Breast epithelium (tissue), 4 donors: ENCODE measurements around the gene PRDM16. TPM values are rescaled to one million over a fixed set of nuclear protein-coding genes. Genes with fewer than 3 reads are reported as not detected.

ENCODE experiments used
- DNase-seq, 2 donors: peaks; one replicate each; pipeline ENCODE4 v3.0.0-alpha.2; 2019; ENCODE audit warnings: low spot score in 2 of 2
- H3K27ac ChIP-seq, 2 donors: fragments of 200-600 bp; sonication (generic) in 1 of 2; one replicate each; pipeline ENCODE4 v1.5.1; 2016 to 2019; ENCODE audit warnings: mild to moderate bottlenecking in 1 of 2
- H3K27me3 ChIP-seq, 2 donors: fragments of 200-600 bp; sonication (generic) in 1 of 2; one replicate each; pipeline versions ENCODE4 v1.5.1 to v1.6.0; 2017 to 2019; ENCODE audit warnings: control low read depth in 1 of 2, mild to moderate bottlenecking in 1 of 2
- H3K36me3 ChIP-seq: fragments of 200-600 bp; one replicate; pipeline ENCODE4 v1.5.1; 2019
- H3K4me1 ChIP-seq, 2 donors: fragments of 200-600 bp; sonication (generic); one replicate each; pipeline ENCODE4 v1.5.1; 2016 to 2019; ENCODE audit warnings: control low read depth in 1 of 2
- H3K4me3 ChIP-seq, 3 donors: fragments of 200-600 bp; sonication (generic); 1 replicate in 2 of 3; 2 replicates in 1 of 3; pipeline ENCODE4 v1.5.1; 2016 to 2019; ENCODE audit warnings: mild to moderate bottlenecking in 3 of 3, moderate library complexity in 2 of 3
- H3K9me3 ChIP-seq, 2 donors: fragments of 200-600 bp; sonication (generic) in 1 of 2; one replicate each; pipeline ENCODE4 v1.5.1; 2016 to 2019; ENCODE audit warnings: control low read depth in 1 of 2
- POLR2A ChIP-seq: fragments of 450-650 bp; IDR thresholded peaks from one replicate; pipeline ENCODE4 v1.6.1; 2016; ENCODE audit warnings: antibody characterized with exemption, mild to moderate bottlenecking, moderate library complexity
- POLR2AphosphoS5 ChIP-seq, 3 donors: sonication (generic); formaldehyde crosslinking; IDR thresholded peaks; one replicate each; pipeline ENCODE4 v1.6.1; 2017; ENCODE audit warnings: antibody characterized with exemption in 3 of 3
- intact Hi-C: fragments of 100-400 bp; cut with DNase I; formaldehyde crosslinking; loops from one replicate; pipeline ENCODE4 v1.15.1; 2023; ENCODE audit warnings: low total_unique reads
- total RNA-seq, 3 donors: library from RNA; depleted of rRNA; stranded (reverse); fragments of >200 nt; gene quantifications; one replicate each; pipeline ENCODE4 v1.1.0, GENCODE V29; 2016
- TF ChIP-seq, protein P1 (sequence below), 3 donors: fragments of 450-650 bp; IDR thresholded peaks; one replicate each; pipeline ENCODE4 v1.5.1; 2016 to 2017; ENCODE audit warnings: antibody characterized with exemption in 3 of 3, mild to moderate bottlenecking in 3 of 3, moderate library complexity in 3 of 3

PRDM16 gene
- total RNA-seq, 3 donors from 2014 or later = 0.48 to 3.8 (median 3.6) TPM

DNA sequence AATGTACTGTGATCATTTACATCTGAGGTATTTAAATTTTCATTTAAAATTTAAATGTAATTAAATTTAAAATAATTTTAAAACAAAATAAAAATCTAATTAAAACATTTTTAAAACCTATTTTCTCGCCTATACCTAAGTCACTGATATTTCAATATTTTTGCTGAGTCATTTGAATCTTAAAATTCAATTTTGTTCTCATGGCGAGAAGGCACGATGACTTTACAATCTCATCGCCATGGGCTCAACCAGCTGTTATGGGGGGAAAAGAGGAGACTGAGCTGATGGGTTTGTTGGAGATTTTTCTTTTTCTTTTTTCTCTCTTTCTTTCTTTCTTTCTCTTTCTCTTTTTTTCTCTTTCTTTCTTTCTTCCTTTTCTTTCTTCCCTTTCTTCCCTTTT is 89.3 kb downstream of the PRDM16 start:
- TF ChIP-seq POLR2A (no peak), POLR2AphosphoS5 (IDR thresholded peaks at IDR 0.05) (no peak)
- TF ChIP-seq, protein P1, sequence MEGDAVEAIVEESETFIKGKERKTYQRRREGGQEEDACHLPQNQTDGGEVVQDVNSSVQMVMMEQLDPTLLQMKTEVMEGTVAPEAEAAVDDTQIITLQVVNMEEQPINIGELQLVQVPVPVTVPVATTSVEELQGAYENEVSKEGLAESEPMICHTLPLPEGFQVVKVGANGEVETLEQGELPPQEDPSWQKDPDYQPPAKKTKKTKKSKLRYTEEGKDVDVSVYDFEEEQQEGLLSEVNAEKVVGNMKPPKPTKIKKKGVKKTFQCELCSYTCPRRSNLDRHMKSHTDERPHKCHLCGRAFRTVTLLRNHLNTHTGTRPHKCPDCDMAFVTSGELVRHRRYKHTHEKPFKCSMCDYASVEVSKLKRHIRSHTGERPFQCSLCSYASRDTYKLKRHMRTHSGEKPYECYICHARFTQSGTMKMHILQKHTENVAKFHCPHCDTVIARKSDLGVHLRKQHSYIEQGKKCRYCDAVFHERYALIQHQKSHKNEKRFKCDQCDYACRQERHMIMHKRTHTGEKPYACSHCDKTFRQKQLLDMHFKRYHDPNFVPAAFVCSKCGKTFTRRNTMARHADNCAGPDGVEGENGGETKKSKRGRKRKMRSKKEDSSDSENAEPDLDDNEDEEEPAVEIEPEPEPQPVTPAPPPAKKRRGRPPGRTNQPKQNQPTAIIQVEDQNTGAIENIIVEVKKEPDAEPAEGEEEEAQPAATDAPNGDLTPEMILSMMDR (IDR thresholded peaks at IDR 0.05) = no peak
- Histone ChIP-seq H3K4me3 (no peak overlapping the region), H3K36me3 (no peaks in the 10 kb centered on the region), H3K9me3 (no peaks in the 10 kb centered on the region), H3K27ac (no peak overlapping the region), H3K27me3 (peaks cover 0 to 59% of the 10 kb centered on the region in 2 donors), H3K4me1 (no peaks in the 10 kb centered on the region)
- DNase-seq = no peak
- intact Hi-C loops = no loop called here

DNA sequence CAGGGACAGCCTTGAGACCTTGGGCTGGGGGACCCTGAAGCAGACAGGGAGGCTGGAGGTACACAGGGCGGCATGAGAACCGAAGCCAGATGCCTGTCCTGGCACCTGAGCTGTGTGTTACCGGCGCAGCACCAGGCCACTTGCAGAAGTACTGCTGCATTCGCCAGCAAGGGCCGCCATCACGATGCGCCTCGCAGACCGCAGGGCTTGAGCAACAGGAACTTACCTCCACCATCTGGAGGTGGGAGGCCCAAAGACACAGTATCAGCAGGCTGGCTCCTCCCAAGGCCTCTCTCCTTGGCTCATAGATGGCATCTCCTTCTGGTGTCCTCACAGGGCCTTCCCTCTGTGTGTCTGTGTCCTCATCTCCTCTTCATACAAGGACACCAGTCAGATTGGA is 90.1 kb downstream of the PRDM16 start:
- intact Hi-C loops = no loop called here
- TF ChIP-seq, protein P1 (IDR thresholded peaks at IDR 0.05) = no peak
- no peak for DNase-seq
- Histone ChIP-seq H3K4me1 (no peaks in the 10 kb centered on the region), H3K36me3 (no peaks in the 10 kb centered on the region), H3K27me3 (peaks cover 0 to 55% of the 10 kb centered on the region in 2 donors), H3K4me3 (no peak overlapping the region), H3K27ac (no peak overlapping the region), H3K9me3 (no peaks in the 10 kb centered on the region)

DNA sequence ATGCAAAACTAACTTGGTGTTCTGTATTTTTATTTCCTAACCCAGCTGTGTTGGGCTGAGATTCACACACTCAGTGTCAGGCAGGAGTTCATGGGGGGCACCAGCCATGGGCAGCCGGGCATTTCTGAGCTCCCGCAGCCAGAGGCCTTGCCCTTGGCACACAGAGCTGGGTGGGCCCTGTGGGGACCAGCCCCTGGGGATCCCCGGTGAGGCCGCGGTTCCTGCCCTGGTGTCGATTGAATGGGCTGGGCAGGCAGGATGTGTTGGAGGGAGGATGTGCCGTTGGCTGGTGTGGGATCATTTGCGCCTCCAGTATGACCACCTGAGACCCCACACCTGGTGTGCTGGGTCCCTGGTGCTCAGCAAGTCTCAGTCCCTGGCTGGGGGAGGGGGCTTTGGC is 91.0 kb downstream of the PRDM16 start:
- Histone ChIP-seq H3K36me3 (no peaks in the 10 kb centered on the region), H3K27me3 (peaks cover 0 to 46% of the 10 kb centered on the region in 2 donors), H3K4me1 (no peaks in the 10 kb centered on the region), H3K4me3 (no peak overlapping the region), H3K9me3 (no peaks in the 10 kb centered on the region), H3K27ac (no peak overlapping the region)
- DNase-seq = no peak
- TF ChIP-seq POLR2AphosphoS5 (IDR thresholded peaks at IDR 0.05) (no peak), POLR2A (no peak)
- TF ChIP-seq, protein P1 (IDR thresholded peaks at IDR 0.05) = no peak
- intact Hi-C loops = no loop called here

DNA sequence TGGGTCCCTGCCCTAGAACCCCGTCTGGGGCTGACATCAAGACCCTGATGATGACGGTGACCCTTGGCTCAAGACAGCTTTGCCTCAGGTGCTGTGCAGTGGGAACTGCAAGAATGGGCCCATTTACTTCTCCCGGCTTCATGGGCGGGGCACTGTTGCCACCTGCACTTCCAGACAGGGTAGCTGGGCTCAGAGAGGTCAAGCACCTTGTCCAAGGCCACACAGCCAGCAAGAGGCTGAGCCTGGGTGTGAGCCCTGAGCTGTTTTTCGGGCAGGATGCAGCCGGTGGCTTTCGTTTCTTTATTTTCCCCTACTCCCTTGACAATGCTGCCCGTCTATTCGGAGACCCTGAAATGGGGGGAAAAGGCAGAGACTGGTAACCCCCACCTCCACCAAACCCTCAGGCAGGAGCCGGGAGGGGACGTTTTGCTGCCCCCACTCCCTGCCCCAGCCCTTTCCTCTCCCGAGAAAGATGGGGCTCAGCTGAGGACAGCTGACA is 91.7 kb downstream of the PRDM16 start:
- Histone ChIP-seq H3K4me3 (no peak overlapping the region), H3K27me3 (peaks cover 0 to 40% of the 10 kb centered on the region in 2 donors), H3K4me1 (no peaks in the 10 kb centered on the region), H3K27ac (no peak overlapping the region), H3K36me3 (no peaks in the 10 kb centered on the region), H3K9me3 (no peaks in the 10 kb centered on the region)
- TF ChIP-seq POLR2AphosphoS5 (IDR thresholded peaks at IDR 0.05) (no peak), POLR2A (no peak)
- TF ChIP-seq, protein P1 (IDR thresholded peaks at IDR 0.05) = no peak
- intact Hi-C loops = no loop called here
- no peak for DNase-seq

DNA sequence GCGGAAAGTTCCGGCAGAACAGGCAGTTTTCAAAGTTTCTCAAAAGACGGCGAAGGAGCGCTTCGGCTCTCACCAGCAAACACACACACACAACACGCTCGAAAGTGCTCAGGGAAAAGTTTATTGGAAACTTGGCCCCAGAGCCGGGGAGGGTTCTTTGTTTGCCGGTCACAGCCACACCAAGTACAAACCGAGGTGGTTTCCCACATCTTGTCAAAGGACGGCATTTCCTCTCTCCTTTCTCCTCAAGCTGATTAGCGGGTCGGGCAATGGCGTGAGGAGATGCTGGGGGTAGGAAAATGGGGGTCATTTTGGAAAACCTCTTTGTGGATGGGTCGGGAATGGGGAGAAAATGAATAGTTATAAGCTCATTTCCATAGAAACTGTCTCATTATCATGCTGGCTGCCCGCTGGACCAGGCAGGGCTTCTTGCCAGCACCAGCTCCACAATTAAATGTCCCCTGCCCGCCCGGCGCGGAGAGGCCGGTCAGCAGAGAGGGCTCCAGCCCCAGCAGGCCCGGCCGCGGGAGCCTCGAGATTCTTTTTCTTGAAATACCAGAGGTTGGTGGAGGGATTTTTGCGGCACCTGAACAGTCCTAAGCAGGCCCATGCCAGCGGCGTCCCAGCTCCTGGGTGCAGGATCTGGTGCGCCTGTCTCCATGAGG is 92.3 kb downstream of the PRDM16 start:
- H3K27me3 ChIP-seq = peaks cover 0 to 36% of the 10 kb centered on the region in 2 donors
- intact Hi-C loops = no loop called here
- TF ChIP-seq POLR2A (no peak), POLR2AphosphoS5 (IDR thresholded peaks at IDR 0.05) (no peak)
- TF ChIP-seq, protein P1 (IDR thresholded peaks at IDR 0.05) = no peak
- no peaks in the 10 kb centered on the region for H3K4me1 ChIP-seq
- H3K9me3 ChIP-seq = no peaks in the 10 kb centered on the region
- no peaks in the 10 kb centered on the region for H3K36me3 ChIP-seq
- H3K4me3 ChIP-seq = no peak overlapping the region
- DNase-seq = no peak
- H3K27ac ChIP-seq = no peak overlapping the region
